Measurements from ENCODE around the gene LKAAEAR1. TPM values are rescaled to one million over a fixed set of nuclear protein-coding genes. Genes with fewer than 3 reads are reported as not detected.

The LKAAEAR1 gene
- polyA plus RNA-seq, 2 of the 4 experiments (the other 2 are of a cell fraction) = 0.14 to 0.56 TPM

DNA sequence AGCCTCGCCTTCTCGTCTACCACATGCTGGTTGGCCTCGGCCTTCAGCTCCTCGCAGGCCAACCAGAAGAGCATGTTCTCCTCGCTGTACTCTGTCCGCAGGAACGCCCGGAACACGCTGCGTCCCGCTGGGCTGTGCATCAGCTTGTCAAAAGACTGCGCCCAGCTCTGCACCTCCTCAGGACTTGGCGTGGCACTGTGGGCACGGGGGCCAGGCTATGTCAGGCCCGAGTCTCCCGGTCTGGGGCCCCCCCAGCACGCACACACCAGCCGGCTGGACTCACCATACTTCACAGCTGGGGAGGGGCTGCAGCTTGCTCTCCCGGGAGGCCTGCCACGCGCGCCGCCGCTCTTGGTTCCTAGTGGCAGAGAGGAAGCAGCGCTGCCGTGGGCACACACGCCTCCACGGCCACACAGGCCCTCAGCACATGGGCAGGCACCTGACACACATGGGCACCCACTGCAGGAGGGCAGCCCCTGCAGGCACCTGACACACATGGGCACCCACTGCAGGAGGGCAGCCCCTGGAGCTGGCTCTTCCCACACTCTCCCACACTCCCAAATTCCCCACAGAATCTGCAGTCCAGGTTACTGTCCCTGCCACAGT is 9.9 kb downstream of the LKAAEAR1 start:
- WGBS (ENCODE audit: missing lambda C conversion rate) = 94% methylated on average over 26 of the region's 28 CpGs
- Histone ChIP-seq H3K4me1 (peaks cover 14% of the 10 kb centered on the region), H3K4me3 (no peak overlapping the region), H3K27ac (no peak overlapping the region), H3K9me3 (no peaks in the 10 kb centered on the region), H3K4me2 (no peak overlapping the region)
- DNase-seq (ENCODE audit: low read depth in 1 of 2, low spot score in 1 of 2) (no peak), ATAC-seq (no peak), FAIRE-seq (no peak)
- POLR2A ChIA-PET = no interaction called here
- TF ChIP-seq BCL3 (IDR thresholded peaks at IDR 0.05) = no peak
- no peak for TF ChIP-seq TP53 (CRISPR knock-in tag; IDR thresholded peaks at IDR 0.05)
- TF ChIP-seq FOSB (CRISPR knock-in tag; IDR thresholded peaks at IDR 0.05) = no peak
- CTCF ChIA-PET = interaction anchor here (0.6 to 3.9 kb wide), 5 partner anchors 9 to 442 kb away, joined by 3 to 23 read pairs (median 6); partner anchors contain the start of gene LKAAEAR1

GRCh38 chr20:64073476-64074183 is 10.6 kb downstream of the LKAAEAR1 start:
- H3K9me3 ChIP-seq = no peaks in the 10 kb centered on the region
- no peak overlapping the region for H3K4me3 ChIP-seq
- H3K4me2 ChIP-seq = no peak overlapping the region
- ATAC-seq (no peak), DNase-seq (ENCODE audit: low read depth in 1 of 2, low spot score in 1 of 2) (no peak), FAIRE-seq (no peak)
- H3K4me1 ChIP-seq = peaks cover 9% of the 10 kb centered on the region
- 96% methylated on average over 22 of the region's 37 CpGs for WGBS (ENCODE audit: missing lambda C conversion rate)
- POLR2A ChIA-PET = no interaction called here
- TF ChIP-seq MAX (IDR thresholded peaks at IDR 0.05) = no peak
- TF ChIP-seq POLR2A (IDR thresholded peaks at IDR 0.05; ENCODE audit: low read length) = no peak
- TF ChIP-seq EHF (CRISPR knock-in tag; IDR thresholded peaks at IDR 0.05) = no peak
- TF ChIP-seq USF2 (IDR thresholded peaks at IDR 0.05) = no peak
- no peak overlapping the region for H3K27ac ChIP-seq
- CTCF ChIA-PET = interaction anchor here (0.6 to 3.9 kb wide), 8 partner anchors 9 to 441 kb away, joined by 3 to 23 read pairs (median 5); partner anchors contain the start of gene LKAAEAR1

- 82% methylated on average over 11 of the region's 14 CpGs for WGBS (ENCODE audit: missing lambda C conversion rate)
- DNase-seq (ENCODE audit: low read depth in 1 of 2, low spot score in 1 of 2) (no peak), ATAC-seq (no peak), FAIRE-seq (no peak)
- Histone ChIP-seq H3K4me3 (no peak overlapping the region), H3K27ac (no peak overlapping the region), H3K4me2 (no peak overlapping the region), H3K9me3 (no peaks in the 10 kb centered on the region), H3K4me1 (no peaks in the 10 kb centered on the region; the same call in 2 of the 3 replicates)
- ChIA-PET POLR2A (no interaction called here), CTCF (interaction anchor here (1.1 to 3.9 kb wide), 7 partner anchors 10 to 76 kb away, joined by 3 to 23 read pairs (median 4); partner anchors contain the start of gene LKAAEAR1)
- TF ChIP-seq EHMT2 (IDR thresholded peaks at IDR 0.05; ENCODE audit: low read depth) (no peak), BCL3 (IDR thresholded peaks at IDR 0.05) (no peak), CEBPB (IDR thresholded peaks at IDR 0.05) (no peak), GATA3 (IDR thresholded peaks at IDR 0.05; ENCODE audit: borderline replicate concordance) (no peak), ZSCAN20 (CRISPR knock-in tag; IDR thresholded peaks at IDR 0.05) (no peak), SREBF2 (IDR thresholded peaks at IDR 0.05) (no peak), POLR2AphosphoS2 (conservative IDR thresholded peaks at IDR 0.05; ENCODE audit: low read length) (no peak), PHF8 (IDR thresholded peaks at IDR 0.05; ENCODE audit: borderline replicate concordance, low read depth) (no peak), TP53 (CRISPR knock-in tag; IDR thresholded peaks at IDR 0.05) (no peak), RFX5 (IDR thresholded peaks at IDR 0.05) (no peak), NFE2L2 (conservative IDR thresholded peaks at IDR 0.05; ENCODE audit: low read length) (no peak), SMC3 (IDR thresholded peaks at IDR 0.05) (no peak), HDAC2 (IDR thresholded peaks at IDR 0.05) (no peak), RARB (CRISPR knock-in tag; IDR thresholded peaks at IDR 0.05) (no peak)
- TF ChIP-seq, protein P1, sequence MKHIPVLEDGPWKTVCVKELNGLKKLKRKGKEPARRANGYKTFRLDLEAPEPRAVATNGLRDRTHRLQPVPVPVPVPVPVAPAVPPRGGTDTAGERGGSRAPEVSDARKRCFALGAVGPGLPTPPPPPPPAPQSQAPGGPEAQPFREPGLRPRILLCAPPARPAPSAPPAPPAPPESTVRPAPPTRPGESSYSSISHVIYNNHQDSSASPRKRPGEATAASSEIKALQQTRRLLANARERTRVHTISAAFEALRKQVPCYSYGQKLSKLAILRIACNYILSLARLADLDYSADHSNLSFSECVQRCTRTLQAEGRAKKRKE (CRISPR knock-in tag; IDR thresholded peaks at IDR 0.05; ENCODE audit: low read depth) = no peak
Observed at GRCh38 chr20:64072498-64073063, 11.6 kb downstream of the LKAAEAR1 start.

Data from A549 (cell line).